SK-N-SH (cell line): ENCODE results near the gene WWC2. TPM values are rescaled to one million over a fixed set of nuclear protein-coding genes. Genes with fewer than 3 reads are reported as not detected.

Experiments used
- CTCF ChIA-PET: fragments of 300-600, 350-600 bp; formaldehyde crosslinking; extraction: SDS; loops from one replicate; lab custom pipeline; 2021; lab: Yijun Ruan, JAX
- POLR2A ChIA-PET: fragments of 350-600 bp; sonication (Branson Sonifier 250); formaldehyde crosslinking; extraction: SDS; loops from one replicate; lab custom pipeline; 2020; ENCODE audit warnings: antibody characterized with exemption, inconsistent platforms; lab: Yijun Ruan, JAX
- DNase-seq: peaks from one replicate; pipeline ENCODE4 v3.0.0; 2012
- H2AFZ ChIP-seq: fragments of 200-600 bp; sonication (generic); 2 replicates; pipeline ENCODE4 v1.8.1; 2016; ENCODE audit warnings: antibody characterized with exemption, mild to moderate bottlenecking, low read depth
- H3F3A ChIP-seq: fragments of 200-600 bp; sonication (generic); replicated peaks from 2 replicates; pipeline ENCODE3; 2016; ENCODE audit warnings: antibody characterized with exemption, mild to moderate bottlenecking; ENCODE audit not compliant: insufficient read depth
- H3K27ac ChIP-seq, 2 experiments: fragments of 200-500 bp in 1 of 2; fragments of 200-600 bp in 1 of 2; sonication (Bioruptor generic) in 1 of 2; sonication (generic), shearing (Covaris generic) in 1 of 2; 2 replicates each; pipeline versions ENCODE4 v1.5.1 to v1.6.1; 2014 to 2016; ENCODE audit warnings: low read depth in 2 of 2, inconsistent platforms in 1 of 2, low read length in 1 of 2, mild to moderate bottlenecking in 1 of 2, mixed read lengths in 1 of 2
- H3K27me3 ChIP-seq: fragments of 200-600 bp; sonication (generic), shearing (Covaris generic); 2 replicates; pipeline ENCODE4 v1.6.1; 2016; ENCODE audit warnings: mixed run types; ENCODE audit not compliant: insufficient read depth
- H3K36me3 ChIP-seq, 2 experiments: fragments of 200-500 bp in 1 of 2; fragments of 200-600 bp in 1 of 2; sonication (Bioruptor generic) in 1 of 2; sonication (generic) in 1 of 2; replicated peaks in 1 of 2; 2 replicates each; pipeline versions ENCODE3 to v1.5.1; 2014 to 2016; ENCODE audit warnings: low read length in 1 of 2, mild to moderate bottlenecking in 1 of 2; ENCODE audit not compliant: insufficient read depth in 2 of 2, control insufficient read depth in 1 of 2
- H3K4me1 ChIP-seq, 2 experiments: fragments of 200-500 bp in 1 of 2; fragments of 200-600 bp in 1 of 2; sonication (Bioruptor generic) in 1 of 2; sonication (generic), shearing (Covaris generic) in 1 of 2; 2 replicates each; pipeline versions ENCODE4 v1.5.1 to v1.6.1; 2014 to 2016; ENCODE audit warnings: low read depth in 1 of 2, low read length in 1 of 2, mixed run types in 1 of 2; ENCODE audit not compliant: insufficient read depth in 2 of 2, control insufficient read depth in 1 of 2
- H3K4me2 ChIP-seq: fragments of 200-600 bp; sonication (generic), shearing (Covaris generic); 2 replicates; pipeline ENCODE4 v1.6.1; 2017; ENCODE audit warnings: mixed run types
- H3K4me3 ChIP-seq, 2 experiments: fragments of 200-500 bp in 1 of 2; fragments of 200-600 bp in 1 of 2; sonication (Bioruptor generic) in 1 of 2; sonication (generic), shearing (Covaris generic) in 1 of 2; 2 replicates each; pipeline versions ENCODE4 v1.5.1 to v1.8.1; 2014 to 2016; ENCODE audit warnings: low read depth in 2 of 2, inconsistent platforms in 1 of 2, low read length in 1 of 2, mild to moderate bottlenecking in 1 of 2, mixed read lengths in 1 of 2, moderate library complexity in 1 of 2
- H3K79me2 ChIP-seq: fragments of 200-600 bp; sonication (generic); 2 replicates; pipeline ENCODE4 v1.8.1; 2017; ENCODE audit warnings: mild to moderate bottlenecking; ENCODE audit not compliant: insufficient read depth
- H3K9ac ChIP-seq: fragments of 200-600 bp; sonication (generic); 2 replicates; pipeline ENCODE4 v1.6.1; 2017; ENCODE audit warnings: mixed run types
- H3K9me2 ChIP-seq: fragments of 200-600 bp; sonication (generic); 2 replicates; pipeline ENCODE4 v1.6.1; 2017; ENCODE audit warnings: mixed run types
- H3K9me3 ChIP-seq: fragments of 200-600 bp; sonication (generic); 2 replicates; pipeline ENCODE4 v1.6.1; 2017; ENCODE audit warnings: mixed run types, mild to moderate bottlenecking, moderate library complexity
- H4K20me1 ChIP-seq: fragments of 200-600 bp; sonication (generic); 2 replicates; pipeline ENCODE4 v1.6.1; 2017; ENCODE audit warnings: mild to moderate bottlenecking, mixed run types; ENCODE audit not compliant: insufficient read depth
- CHD2 ChIP-seq: fragments of 150-350 bp; IDR thresholded peaks from 2 replicates; pipeline ENCODE4 v1.6.1; 2018; ENCODE audit warnings: low read length; ENCODE audit not compliant: partially characterized antibody
- ELF1 ChIP-seq: IDR thresholded peaks from 2 replicates; pipeline ENCODE4 v1.4.0; 2012
- FOSL2 ChIP-seq: IDR thresholded peaks from 2 replicates; pipeline ENCODE4 v1.4.0; 2012; ENCODE audit warnings: low read depth, mild to moderate bottlenecking, moderate library complexity, borderline replicate concordance
- FOXM1 ChIP-seq: IDR thresholded peaks from 2 replicates; pipeline ENCODE4 v1.4.0; 2012; ENCODE audit warnings: low read depth, mild to moderate bottlenecking
- GABPA ChIP-seq: IDR thresholded peaks from 2 replicates; pipeline ENCODE4 v1.4.0; 2012; ENCODE audit warnings: low read depth, mild to moderate bottlenecking
- JUND ChIP-seq: IDR thresholded peaks from 2 replicates; pipeline ENCODE4 v1.4.0; 2012
- MAX ChIP-seq: IDR thresholded peaks from 2 replicates; pipeline ENCODE4 v1.4.0; 2012; ENCODE audit warnings: low read depth
- MEF2A ChIP-seq: IDR thresholded peaks from 2 replicates; pipeline ENCODE4 v1.4.0; 2012; ENCODE audit warnings: low read depth, borderline replicate concordance
- MXI1 ChIP-seq: IDR thresholded peaks from 2 replicates; pipeline ENCODE4 v1.6.1; 2012; ENCODE audit warnings: mild to moderate bottlenecking, low read depth, low read length, improper control_type of control experiment
- RAD21 ChIP-seq: IDR thresholded peaks from 2 replicates; pipeline ENCODE4 v1.6.1; 2012; ENCODE audit warnings: mild to moderate bottlenecking, low read length
- REST ChIP-seq: IDR thresholded peaks from 2 replicates; pipeline ENCODE4 v1.6.1; 2012; ENCODE audit warnings: mild to moderate bottlenecking, low read depth, low read length, moderate library complexity
- RXRA ChIP-seq: IDR thresholded peaks from 2 replicates; pipeline ENCODE4 v1.4.0; 2012; ENCODE audit warnings: low read depth, mild to moderate bottlenecking, borderline replicate concordance
- TEAD4 ChIP-seq: IDR thresholded peaks from 2 replicates; pipeline ENCODE4 v1.4.0; 2012; ENCODE audit warnings: mild to moderate bottlenecking, borderline replicate concordance; ENCODE audit not compliant: insufficient read depth
- USF2 ChIP-seq: fragments of 150-350 bp; IDR thresholded peaks from 2 replicates; pipeline ENCODE4 v1.6.1; 2017; ENCODE audit warnings: antibody characterized with exemption, low read length, low read depth, borderline replicate concordance
- YY1 ChIP-seq: IDR thresholded peaks from 2 replicates; pipeline ENCODE4 v1.4.0; 2012; ENCODE audit warnings: low read depth, mild to moderate bottlenecking
- ZBTB33 ChIP-seq: IDR thresholded peaks from 2 replicates; pipeline ENCODE4 v1.4.0; 2012; ENCODE audit warnings: low read depth, borderline replicate concordance
- WGBS: methylation state at CpG from one replicate; pipeline ENCODE4 v1.1.6; 2017; ENCODE audit warnings: low lambda C conversion rate; 5-methylcytosine and 5-hydroxymethylcytosine counted together
- polyA plus RNA-seq, 3 experiments: library from polyadenylated mRNA; depleted of rRNA; stranded (reverse); fragments of >200 nt; gene quantifications; 2 replicates each; pipeline ENCODE4 v1.2.3, GENCODE V29; 2012
- TF ChIP-seq, protein P1 (sequence below): IDR thresholded peaks from 2 replicates; pipeline ENCODE4 v1.4.0; 2012; ENCODE audit warnings: low read depth, borderline replicate concordance
- TF ChIP-seq, protein P2 (sequence below): IDR thresholded peaks from 2 replicates; pipeline ENCODE4; 2012
- TF ChIP-seq, protein P3 (sequence below): fragments of 200-600 bp; sonication (generic); IDR thresholded peaks from 2 replicates; pipeline ENCODE4 v1.6.1; 2017; ENCODE audit warnings: antibody characterized with exemption, mild to moderate bottlenecking, moderate library complexity

The WWC2 gene
- polyA plus RNA-seq, 1 of the 3 experiments (the other 2 are of a cell fraction) = 18.4 TPM

DNA sequence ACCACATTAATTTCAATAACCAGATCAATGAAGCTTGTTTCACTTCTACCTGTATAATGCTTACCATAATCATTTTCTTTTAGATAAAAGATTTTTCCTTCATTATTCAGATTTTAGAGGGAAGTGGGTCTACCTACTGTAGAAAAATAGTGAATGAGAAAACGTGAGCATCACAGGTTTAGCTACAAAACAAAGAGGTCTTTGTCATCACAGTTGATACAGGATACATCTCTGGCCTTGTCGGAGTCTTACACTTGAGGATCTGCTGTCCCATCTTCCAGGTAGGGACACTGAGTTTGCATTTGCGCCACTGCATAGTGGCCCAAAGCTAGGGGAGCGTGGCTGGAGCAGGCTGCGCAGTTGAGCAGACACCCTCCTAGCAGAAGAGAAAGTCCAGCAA, 222.5 kb downstream of the WWC2 start:
- Histone ChIP-seq H2AFZ (no peak overlapping the region), H3K9ac (no peak overlapping the region), H3F3A (peaks cover 4% of the 10 kb centered on the region), H3K27ac (no peak overlapping the region), H3K4me2 (no peak overlapping the region), H4K20me1 (no peaks in the 10 kb centered on the region), H3K4me3 (no peak overlapping the region), H3K9me2 (no peaks in the 10 kb centered on the region), H3K4me1 (peaks cover 0 to 8% of the 10 kb centered on the region in 2 experiments; a peak in 1 of 4 replicates), H3K36me3 (no peaks in the 10 kb centered on the region), H3K79me2 (no peaks in the 10 kb centered on the region), H3K9me3 (no peaks in the 10 kb centered on the region), H3K27me3 (no peaks in the 10 kb centered on the region)
- ChIA-PET POLR2A (no interaction called here), CTCF (no interaction called here)
- no peak for DNase-seq
- TF ChIP-seq GABPA = no peak
- TF ChIP-seq JUND = no peak
- no peak for TF ChIP-seq ELF1
- no peak for TF ChIP-seq FOSL2
- TF ChIP-seq, protein P1, sequence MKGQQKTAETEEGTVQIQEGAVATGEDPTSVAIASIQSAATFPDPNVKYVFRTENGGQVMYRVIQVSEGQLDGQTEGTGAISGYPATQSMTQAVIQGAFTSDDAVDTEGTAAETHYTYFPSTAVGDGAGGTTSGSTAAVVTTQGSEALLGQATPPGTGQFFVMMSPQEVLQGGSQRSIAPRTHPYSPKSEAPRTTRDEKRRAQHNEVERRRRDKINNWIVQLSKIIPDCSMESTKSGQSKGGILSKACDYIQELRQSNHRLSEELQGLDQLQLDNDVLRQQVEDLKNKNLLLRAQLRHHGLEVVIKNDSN = no peak
- no peak for TF ChIP-seq RAD21
- TF ChIP-seq ZBTB33 = no peak
- TF ChIP-seq MEF2A = no peak
- TF ChIP-seq USF2 = no peak
- TF ChIP-seq, protein P2, sequence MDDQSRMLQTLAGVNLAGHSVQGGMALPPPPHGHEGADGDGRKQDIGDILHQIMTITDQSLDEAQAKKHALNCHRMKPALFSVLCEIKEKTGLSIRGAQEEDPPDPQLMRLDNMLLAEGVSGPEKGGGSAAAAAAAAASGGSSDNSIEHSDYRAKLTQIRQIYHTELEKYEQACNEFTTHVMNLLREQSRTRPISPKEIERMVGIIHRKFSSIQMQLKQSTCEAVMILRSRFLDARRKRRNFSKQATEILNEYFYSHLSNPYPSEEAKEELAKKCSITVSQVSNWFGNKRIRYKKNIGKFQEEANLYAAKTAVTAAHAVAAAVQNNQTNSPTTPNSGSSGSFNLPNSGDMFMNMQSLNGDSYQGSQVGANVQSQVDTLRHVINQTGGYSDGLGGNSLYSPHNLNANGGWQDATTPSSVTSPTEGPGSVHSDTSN = no peak
- no peak for TF ChIP-seq CHD2
- TF ChIP-seq TEAD4 = no peak
- no peak for TF ChIP-seq MXI1
- no peak for TF ChIP-seq MAX
- 95% methylated on average over 5 of the region's 5 CpGs for WGBS

GRCh38 chr4:183322326-183322725, 223.3 kb downstream of the WWC2 start, which contains the start of gene CLDN24:
Gene CLDN24, minus strand, starts transcription at chr4:183322426. Its CDS starts 0 bp downstream, at chr4:183322426.
- Histone ChIP-seq H3K79me2 (no peaks in the 10 kb centered on the region), H3K27me3 (no peaks in the 10 kb centered on the region), H3K9me3 (no peaks in the 10 kb centered on the region), H3K9me2 (no peaks in the 10 kb centered on the region), H3F3A (peaks cover 4% of the 10 kb centered on the region), H4K20me1 (no peaks in the 10 kb centered on the region), H2AFZ (no peak within 1 kb of the TSS), H3K4me2 (no peak within 1 kb of the TSS), H3K4me1 (peaks cover 0 to 8% of the 10 kb centered on the region in 2 experiments; a peak in 1 of 4 replicates), H3K4me3 (no peak within 1 kb of the TSS), H3K9ac (no peak within 1 kb of the TSS), H3K36me3 (no peaks in the 10 kb centered on the region), H3K27ac (no peak within 1 kb of the TSS)
- 97% methylated on average over 5 of the region's 5 CpGs for WGBS
- CTCF ChIA-PET = no interaction called here
- no peak for DNase-seq
- POLR2A ChIA-PET = no interaction called here
- TF ChIP-seq REST (no peak), YY1 (no peak), FOXM1 (no peak), RXRA (no peak)
- TF ChIP-seq, protein P3, sequence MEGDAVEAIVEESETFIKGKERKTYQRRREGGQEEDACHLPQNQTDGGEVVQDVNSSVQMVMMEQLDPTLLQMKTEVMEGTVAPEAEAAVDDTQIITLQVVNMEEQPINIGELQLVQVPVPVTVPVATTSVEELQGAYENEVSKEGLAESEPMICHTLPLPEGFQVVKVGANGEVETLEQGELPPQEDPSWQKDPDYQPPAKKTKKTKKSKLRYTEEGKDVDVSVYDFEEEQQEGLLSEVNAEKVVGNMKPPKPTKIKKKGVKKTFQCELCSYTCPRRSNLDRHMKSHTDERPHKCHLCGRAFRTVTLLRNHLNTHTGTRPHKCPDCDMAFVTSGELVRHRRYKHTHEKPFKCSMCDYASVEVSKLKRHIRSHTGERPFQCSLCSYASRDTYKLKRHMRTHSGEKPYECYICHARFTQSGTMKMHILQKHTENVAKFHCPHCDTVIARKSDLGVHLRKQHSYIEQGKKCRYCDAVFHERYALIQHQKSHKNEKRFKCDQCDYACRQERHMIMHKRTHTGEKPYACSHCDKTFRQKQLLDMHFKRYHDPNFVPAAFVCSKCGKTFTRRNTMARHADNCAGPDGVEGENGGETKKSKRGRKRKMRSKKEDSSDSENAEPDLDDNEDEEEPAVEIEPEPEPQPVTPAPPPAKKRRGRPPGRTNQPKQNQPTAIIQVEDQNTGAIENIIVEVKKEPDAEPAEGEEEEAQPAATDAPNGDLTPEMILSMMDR = no peak
